Measurements from ENCODE around the gene BRMS1.
"Not testable (repeated sequence)": the region's sequence is repeated elsewhere in the genome, so short reads cannot be mapped to it uniquely, and the experiment has no call there.

Gene BRMS1, protein sequence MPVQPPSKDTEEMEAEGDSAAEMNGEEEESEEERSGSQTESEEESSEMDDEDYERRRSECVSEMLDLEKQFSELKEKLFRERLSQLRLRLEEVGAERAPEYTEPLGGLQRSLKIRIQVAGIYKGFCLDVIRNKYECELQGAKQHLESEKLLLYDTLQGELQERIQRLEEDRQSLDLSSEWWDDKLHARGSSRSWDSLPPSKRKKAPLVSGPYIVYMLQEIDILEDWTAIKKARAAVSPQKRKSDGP

DNA sequence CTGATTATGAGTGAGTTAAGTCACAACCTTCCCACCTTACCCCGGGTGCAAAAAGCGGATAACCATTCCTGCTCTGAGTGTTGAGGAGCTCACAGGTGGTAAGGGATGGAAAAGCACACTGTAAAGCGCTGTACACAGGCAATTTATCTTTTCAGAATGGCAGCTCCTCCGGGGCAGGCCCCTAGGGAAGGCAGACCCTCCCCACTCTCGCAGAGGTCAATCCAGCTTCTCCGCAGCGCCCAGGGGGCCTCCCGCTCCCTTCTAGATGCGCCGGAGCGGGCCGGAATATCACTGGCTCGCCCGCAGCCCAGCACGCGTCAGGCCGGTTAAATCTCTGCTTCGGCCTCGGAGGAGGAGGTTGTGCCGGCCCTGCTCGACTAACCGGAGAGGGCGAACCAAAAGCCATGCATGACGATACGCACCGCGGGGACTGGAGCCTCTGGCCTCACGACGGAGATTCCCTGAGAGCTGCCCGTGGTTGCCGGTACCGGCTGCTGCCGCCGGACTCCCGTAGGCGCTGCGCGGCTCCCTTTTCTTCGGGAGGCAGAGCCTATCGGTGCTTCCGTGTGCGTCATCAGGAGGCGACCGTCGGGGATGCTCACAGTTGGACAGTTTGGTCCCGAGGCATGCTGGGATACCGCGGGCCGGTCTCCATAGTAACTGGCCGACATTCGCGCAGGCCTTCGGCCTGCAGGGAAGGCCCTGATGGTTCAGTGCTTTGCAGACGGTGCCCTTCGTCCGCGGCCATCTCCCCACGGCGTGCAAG lies at the start of gene BRMS1:
BRMS1 (minus strand) TSS at position 555 of the 766 bp plus-strand sequence. CDS start 2,870 bp downstream, outside the sequence.
- peak; percentile 98 for DNase-seq

DNA sequence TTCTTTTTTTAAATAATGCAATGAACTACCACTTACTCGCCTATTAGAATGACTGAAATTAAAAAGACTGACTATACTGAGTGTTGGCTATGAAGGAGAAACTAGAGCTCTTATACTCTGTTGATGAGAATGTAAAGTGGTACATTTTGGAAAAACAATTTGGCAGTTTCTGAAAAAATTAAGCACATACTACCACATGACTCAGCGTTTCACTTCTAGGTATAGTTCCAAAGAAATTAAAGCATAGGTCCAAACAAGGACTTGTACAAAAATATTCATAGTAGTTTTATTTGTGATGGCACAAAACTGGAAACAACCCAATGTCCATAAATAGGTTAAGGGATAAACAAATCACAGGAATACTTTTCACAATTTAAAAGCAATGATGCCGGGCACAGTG lies 49.0 kb upstream of the BRMS1 start:
- no peak for DNase-seq

DNA sequence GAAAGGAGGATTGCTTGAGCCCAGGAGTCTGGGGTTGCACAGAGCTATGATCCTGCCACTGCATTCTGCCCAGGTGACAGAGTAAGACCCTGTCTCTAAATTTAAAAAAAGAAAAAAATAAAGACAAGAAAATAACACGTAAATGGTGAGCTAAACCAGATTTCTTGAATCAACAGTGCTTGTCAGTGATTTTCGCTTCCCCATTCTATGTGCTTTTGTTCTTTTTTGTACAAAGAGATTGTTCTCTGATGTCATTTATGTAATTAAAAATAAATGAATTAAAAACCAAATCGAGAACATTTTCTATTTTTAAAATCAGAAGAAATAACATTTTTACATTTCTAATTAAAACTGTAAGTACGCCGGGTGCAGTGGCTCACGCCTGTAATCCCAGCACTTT lies 46.4 kb upstream of the BRMS1 start:
- DNase-seq, result no peak

DNA sequence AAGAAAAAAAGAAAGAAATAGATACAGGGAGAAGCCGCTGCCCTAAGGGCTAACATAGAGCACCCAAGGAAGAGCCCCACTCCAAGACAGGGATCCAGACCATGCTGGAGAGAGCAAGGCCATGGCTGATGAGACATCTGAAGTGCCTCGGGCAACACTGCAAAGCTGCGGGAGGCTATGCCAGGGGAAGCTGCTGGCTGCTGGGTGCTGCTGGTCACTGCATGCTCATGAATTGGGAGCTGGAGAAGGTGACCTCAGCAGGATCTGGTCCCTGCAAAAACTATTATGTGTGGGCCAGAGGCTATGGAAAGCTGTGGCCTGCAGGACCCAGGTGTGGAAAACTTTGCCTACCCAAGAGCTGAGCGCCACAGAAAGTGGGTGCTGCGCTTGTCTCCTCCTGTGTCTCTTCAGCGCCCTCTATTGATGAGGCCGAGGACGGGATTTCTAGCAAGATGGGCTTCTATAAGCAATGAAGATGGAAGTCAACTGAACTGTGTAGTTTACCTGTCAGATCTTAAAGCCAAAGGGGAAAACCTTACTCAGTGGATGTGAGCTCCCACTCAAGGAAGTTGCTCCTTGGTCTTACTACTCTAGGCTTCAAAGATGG lies 44.0 kb upstream of the BRMS1 start:
- DNase-seq, result no peak

DNA sequence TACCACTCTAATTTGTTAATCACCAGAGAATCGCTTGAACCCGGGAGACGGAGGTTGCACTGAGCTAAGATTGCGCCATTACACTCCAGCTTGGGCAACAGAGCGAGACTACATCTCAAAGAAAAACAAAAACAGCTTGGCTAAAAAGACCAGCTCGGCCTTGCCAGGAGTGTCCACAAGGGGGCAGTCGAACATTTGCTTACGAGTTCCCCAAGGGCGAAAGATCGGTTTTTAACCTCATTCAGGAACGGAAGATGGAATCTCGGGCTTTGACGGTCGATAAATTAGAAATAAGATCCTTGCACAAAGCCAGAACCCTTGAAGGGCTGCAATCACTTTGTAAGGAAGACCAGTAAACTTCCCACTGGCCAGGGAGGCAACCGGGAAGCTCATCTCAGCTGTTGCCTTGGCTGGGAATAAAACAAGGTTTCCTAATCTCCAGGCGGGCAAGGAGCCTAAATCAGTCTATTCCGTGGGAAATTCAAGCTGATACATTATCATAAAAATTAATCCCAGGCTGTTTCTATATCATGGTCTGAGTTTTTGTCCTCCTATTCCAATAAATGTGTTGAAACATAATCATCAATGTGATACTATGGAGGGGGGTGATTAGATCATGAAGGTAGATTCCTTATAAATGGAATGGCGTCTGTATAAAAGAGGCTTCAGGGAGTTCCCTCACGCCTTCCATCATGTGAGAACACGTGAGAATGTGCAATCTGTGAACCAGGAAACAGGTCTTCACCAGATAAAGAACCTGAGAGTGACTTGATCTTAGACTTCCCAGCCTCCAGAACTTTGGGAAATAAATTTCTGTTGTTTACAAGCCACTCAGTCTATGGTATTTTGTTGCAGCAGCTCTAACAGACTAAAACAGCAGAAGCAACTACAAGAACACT lies 41.5 kb upstream of the BRMS1 start:
- peak; percentile 79 for DNase-seq

DNA sequence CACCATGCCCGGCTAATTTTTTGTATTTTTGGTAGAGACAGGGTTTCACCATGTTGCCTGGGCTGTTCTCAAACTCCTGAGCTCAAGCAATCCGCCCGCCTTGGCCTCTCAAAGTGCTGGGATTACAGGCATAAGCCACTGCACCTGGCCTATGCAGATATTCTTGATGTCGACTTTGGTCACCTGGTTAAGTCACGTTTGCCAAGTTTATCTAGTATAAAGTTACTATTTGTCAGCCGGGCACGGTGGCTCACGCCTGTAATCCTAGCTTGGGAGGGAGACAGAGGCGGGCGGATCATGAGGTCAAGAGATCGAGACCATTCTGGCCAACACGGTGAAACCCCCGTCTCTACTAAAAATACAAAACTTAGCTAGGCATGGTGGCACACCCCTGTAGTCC lies 39.4 kb upstream of the BRMS1 start:
- DNase-seq, result not testable (repeated sequence)

DNA sequence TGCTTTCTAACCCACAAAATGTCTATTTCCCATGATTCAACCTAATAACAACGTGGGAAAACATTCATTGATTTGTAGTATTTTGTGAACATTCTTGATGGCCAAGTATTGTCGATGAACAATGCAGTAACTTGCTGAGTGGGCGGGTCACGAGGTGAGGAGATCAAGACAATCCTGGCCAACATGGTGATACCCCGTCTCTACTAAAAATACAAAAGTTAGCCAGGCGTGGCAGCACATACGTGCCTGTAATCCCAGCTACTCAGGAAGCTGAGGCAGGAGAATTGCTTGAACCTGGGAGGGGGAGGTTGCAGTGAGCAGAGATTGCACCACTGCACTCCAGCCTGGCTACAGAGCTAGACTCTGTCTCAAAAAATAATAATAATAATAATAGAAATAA lies 35.4 kb upstream of the BRMS1 start:
- not testable (repeated sequence) for DNase-seq

DNA sequence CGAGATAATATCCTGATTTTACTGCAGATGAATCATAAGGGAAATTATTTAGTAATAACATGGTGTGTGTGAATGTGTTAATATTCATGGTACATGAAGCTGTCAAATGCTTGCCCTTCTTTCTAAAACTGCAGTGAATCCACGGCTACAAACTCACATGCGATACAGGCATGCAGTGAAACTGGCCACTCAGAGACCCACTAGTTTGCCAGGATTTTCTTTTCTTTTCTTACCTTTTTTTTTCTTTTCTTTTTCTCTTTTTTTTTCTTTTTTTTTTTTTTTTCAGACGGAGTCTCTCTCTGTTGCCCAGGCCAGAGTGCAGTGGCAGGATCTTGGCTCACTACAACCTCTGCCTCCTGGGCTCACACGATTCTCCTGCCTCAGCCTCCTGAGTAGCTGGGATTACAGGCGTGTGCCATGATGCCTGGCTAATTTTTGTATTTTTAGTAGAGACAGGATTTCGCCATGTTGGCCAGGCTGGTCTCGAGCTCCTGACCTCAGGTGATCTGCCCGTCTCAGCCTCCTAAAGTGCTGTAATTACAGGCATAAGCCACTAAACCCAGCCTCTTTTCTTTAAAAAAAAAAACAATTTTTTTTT lies 28.9 kb upstream of the BRMS1 start:
- not testable (repeated sequence) for DNase-seq

DNA sequence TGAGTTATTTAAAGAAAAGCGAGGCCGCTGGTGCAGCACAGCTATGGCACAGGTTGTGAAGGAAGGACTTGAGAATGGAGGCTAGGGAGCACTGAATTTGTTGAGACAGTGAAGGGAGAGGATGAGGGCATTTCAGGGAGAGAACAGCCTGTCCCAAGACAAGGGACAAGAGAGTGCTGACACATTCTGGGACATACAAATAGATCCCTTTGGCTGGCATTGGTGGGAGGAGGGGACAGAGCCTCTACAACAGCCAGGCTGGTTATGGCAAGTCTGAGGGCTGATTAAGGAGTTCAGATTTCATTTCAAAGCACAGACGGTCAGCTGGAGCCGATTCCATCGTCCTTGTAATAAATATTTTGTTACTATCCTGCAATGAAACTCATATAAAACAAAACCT lies 28.4 kb upstream of the BRMS1 start:
- DNase-seq, result no peak

DNA sequence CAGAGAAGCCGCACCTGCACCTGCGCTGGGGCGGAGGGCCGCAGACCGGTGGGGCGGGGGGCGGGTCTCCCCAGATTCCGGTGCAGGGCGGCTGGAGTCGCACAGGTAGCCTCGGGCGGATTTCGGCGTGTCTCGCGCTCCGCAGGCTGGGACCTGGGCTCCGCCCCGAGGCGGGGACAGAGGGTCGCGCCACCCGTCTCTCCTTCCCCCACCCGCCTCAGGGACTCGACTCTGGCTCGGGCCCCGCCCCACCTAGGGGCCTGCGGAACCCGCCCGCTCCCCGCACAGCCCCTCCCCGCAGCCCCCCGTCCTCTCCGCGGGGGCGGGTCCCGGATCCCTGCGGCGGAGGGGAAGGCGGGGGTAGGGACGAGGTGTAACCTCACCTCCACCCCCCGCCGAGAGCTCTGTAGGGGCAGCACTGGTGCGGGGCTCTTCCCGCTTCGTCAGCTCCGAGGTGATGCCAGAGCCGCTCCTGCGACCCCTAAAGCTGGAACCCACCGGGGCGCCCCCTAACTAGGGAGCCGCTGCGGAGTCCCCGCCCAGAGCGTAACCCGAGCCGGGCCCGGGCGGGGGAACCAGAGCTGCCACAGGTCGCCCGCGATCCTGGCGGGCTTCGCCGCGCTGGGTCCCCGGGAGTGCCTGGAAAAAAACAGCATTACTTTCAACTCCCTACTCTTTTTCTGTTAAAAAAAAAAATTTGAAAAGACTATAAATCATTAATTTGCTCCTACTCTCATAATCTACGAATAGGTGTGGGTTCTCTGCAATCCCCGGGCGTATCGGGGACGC lies 26.9 kb upstream of the BRMS1 start, which contains the start of gene SLC29A2:
SLC29A2 (minus strand) TSS at position 134 of the 789 bp plus-strand sequence. CDS start 169 bp downstream, outside the sequence.
- DNase-seq, result peak; percentile 63

DNA sequence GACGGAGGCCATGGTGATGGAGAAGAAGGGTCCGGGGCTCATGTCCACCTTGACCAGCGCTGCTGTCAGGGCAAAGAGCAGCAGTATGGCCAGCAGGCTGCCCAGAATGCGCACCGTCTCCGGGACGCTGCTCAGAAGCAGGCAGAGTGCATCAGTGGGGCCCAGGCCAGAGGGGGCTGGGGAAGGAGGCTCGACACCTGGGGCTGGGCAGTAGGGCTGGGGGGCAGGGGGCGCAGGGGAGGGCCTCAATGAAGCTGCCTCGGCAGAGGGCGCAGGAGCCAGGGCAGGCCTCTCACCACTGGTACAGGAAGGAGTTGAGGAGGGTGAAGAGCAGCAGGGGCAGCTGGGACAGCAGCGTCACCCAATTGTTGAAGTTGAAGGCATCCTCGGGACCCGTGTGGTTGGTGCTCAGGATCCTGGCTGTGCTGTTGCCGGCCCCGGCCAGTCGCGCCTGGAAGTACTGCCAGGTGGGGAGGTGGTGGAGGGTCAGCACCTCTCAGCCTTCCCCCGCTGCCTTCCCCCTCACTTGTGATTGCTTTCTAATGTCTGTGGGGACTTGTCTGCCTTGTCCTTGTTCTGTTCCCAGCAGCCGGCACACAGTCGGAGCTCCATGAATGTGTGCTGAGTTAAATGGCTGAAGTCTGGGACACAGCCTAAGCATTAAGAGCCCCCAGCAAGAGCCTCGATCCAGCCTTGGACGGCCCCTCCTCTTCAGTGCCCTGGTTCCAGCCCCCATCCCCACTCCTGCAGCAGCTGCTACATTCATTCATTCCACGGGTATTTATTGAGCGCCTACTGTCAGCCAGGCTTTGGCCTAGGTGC lies 24.4 kb upstream of the BRMS1 start:
- DNase-seq, result peak; percentile 27

DNA sequence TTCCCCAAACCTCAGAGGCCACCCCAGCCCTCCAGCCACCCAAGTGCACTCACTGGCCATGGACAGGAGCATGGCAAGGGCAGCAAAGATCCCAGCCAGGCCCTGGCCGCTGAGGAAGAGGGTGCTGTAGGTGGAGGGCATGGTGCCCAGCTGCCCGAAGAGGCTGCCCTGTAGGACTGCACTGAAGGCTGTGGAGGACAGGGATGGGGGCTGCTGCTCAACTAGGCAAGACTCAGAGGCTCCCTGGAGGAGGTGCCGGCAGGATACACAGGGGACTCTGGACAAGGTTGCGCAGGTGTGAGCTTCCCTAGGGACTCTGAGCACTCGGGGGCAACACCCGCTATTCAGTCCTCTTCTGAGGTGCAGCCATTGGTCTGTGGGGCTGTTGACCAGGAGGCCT lies 23.6 kb upstream of the BRMS1 start:
- no peak for DNase-seq

DNA sequence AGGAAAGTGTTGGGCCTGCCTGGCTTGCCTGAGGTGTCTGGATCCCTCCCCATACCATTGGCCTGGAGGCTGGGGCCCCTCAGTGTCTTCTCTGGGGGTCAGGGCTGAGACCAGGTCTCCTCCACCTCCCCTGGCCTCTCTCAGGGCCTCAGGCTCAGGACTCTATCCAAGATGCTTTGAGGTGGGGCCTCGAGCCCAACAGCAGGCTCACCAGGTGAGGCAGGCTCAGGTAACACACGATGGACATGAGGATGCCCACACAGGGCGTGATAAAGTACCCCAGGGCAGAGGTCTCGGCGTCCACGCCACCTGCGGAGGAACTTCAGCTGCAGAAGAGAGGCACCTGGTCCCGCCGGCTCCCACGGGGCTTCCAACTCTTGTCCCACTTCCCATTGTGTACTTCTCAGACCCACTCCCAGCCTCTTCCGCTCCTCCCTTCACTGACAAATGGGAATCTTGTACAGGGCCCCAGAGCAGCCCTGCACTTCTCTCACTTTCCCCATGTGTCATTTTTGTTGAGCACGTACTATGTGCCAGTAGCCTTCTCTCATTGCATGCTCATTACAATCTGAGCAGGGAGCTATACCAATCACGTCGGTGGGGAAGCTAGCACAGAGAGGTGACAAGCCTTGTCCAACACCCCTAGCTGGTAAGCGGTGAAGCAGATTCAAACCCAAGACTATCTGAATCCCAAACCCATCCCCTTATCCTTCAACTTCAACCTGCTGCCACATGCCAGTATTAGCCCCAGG lies 22.8 kb upstream of the BRMS1 start:
- no peak for DNase-seq

DNA sequence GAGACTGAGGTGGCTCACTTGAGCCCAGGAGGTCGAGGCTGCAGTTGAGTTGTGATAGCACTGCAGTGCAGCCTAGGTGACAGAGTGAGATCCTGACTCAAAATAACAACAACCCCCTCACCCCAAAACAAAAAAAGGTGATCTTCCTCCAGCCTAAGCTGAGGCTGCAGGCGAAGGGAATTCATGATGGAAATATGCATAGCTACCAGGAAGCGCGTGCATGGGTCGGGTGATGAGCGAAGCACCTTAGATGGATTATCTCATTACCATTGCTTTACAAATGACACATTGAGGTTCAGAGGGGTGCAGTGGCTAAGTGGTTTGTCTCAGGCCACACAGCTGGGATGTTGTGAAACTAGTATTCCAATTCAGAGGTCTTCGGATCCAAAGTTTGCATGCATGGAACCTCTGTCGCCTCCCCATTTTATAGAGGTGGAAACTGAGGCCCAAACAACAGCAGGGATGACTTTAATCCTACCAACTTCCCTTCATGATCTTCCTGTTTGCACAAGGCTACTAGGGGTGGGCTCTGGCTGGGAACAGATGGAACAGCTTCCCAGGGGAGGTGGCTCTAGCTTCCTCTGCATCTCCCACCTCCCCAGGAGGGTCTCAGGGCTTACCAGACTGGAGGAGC lies 22.1 kb upstream of the BRMS1 start:
- DNase-seq, result no peak

DNA sequence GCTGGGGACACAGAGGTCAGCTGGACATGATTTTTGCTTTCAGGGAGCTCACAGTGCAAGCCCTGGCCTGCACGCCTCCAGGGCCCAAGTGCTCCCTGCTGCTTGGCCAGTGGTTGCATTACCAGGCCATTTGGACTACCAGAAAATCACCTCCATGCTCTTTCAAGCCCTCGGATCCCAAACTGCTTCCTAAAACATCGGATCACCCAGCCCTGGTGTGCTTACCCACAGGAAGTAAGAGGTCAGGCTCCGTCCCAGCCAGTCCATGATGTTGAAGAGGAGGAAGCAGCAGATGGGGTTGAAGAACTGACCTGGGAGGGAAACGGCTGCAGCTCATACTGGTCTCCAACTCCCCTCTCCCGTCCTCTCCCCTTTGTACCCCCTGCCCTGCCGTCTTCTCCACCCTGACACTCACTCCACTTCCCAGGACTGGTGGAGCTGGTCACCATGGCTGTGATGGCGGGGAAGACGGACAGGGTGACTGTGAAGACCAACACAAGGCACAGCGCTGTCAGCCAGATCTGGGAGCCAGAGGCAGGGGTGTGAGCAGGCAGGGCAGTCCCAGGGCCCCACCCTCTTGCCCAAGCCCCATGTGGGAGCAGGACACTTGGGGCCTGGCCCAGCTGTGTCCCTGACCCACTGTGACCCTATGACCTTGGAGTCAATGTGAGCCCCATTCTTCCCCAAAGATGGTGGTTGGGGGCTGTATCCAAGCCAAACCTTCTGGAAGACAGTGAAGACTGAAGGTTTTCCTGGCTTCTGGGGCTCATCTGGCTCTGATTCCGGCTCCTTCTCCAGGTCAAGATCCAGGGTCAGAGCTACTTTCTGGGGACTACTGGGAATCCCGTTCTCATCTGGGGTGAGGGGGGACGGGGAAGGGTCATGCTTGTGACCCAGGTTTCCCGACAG lies 21.1 kb upstream of the BRMS1 start:
- no peak for DNase-seq

DNA sequence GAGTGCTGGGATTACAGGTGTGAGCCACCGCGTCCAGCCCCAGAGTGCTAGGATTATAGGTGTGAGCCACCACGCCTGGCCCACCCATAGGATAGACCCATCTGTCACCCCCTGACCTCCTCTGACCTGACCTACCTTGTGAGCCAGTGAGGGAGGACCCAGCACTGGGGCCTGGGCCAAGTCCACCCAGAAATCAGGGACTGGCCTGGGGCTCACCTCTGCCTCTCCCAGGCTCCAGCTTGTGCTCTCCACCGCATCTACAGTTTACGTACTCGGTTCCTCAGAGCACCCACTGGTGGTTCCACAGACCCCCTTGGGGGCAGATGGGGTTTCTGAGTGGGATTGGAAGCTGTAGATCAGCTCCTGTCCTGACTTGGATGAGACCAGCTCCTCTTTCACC lies 20.3 kb upstream of the BRMS1 start:
- DNase-seq, result no peak

DNA sequence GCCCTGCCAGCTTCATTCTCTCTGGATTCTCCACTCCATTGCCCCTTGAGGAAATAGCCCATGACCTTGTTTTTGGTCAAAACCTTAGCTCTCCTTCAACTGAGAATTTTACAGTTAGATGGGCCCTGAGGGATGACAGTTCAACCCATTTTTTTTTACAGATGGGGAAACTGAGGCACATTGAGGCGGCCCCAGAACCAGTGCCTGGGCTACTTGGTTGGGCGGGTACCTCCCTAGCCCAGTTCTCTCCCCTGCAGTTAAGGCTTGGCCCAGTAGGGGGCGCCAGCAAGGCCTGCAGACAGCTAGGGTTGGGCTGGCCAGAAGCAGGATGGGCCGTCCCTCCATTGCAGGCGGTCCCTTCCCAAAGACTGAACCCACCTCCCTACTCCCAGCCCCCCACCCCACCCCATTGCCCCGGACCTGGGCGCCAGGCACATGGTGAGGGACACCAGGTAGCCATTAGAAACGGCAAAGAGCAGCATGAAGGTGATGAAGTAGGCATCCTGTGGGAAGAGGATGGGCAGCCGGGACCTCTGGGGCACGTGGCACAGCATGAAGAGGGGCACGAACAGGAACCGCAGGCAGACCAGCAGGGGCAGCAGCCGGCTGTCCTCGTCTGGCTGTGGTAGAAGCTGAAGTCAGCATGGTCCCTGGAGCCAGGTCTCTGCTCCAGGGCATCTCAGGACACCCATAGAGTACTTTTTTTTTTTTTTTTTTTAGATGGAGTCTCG lies 19.1 kb upstream of the BRMS1 start:
- DNase-seq, result no peak

DNA sequence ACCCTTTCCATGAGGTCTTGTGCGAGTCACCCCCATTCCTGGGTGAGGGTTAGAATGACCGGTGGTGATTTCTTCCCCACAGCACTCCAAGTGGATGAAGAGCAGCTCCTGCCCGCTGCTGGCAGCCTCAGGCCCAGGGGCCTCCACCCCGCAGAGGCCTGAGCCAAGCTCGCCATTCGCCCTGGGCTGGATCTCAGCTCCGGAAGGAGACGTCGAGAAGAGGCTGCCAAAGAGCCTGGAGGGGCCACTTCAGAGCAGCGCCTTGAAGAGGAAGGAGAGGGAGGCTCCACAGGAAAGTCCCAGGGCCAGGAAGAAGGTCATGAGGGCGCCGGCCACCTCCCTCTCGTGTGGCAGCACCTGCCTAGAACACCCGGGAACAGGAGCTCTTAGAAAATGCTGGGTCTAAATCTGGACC lies 18.3 kb upstream of the BRMS1 start:
- DNase-seq, result no peak
